Measurements from ENCODE around the gene MTHFS. TPM values are rescaled to one million over a fixed set of nuclear protein-coding genes. Genes with fewer than 3 reads are reported as not detected.
"Not testable (repeated sequence)": the region's sequence is repeated elsewhere in the genome, so short reads cannot be mapped to it uniquely, and the experiment has no call there.

MTHFS gene
- 10 to 100 TPM; 37.0 to 41.3 TPM for total RNA-seq

- ChIA-PET CTCF (interaction anchor here (0.8 to 4.9 kb wide), 10 partner anchors 9 to 96 kb away, joined by 3 to 25 read pairs (median 4); no protein-coding TSS in a partner anchor), POLR2A (interaction anchor here (0.7 to 6.6 kb wide), 14 partner anchors 9 to 257 kb away, joined by 3 to 114 read pairs (median 4); partner anchors contain the start of genes BCL2A1 and ZFAND6)
- ATAC-seq, result peak; percentile 86
- H3K36me3 Mint-ChIP-seq (ENCODE audit: low read depth), result peaks cover 41% of the 10 kb centered on the region
- no peaks in the 10 kb centered on the region for H3K27me3 Mint-ChIP-seq (ENCODE audit: low read depth)
- DNase-seq, result peak; percentile 81
- peak within 1 kb of the TSS; percentile 97 for H3K4me3 Mint-ChIP-seq
- peak within 1 kb of the TSS; percentile 100 for H3K27ac Mint-ChIP-seq
- peaks cover 56% of the 10 kb centered on the region for H3K4me1 Mint-ChIP-seq (ENCODE audit: low read depth)
- no peaks in the 10 kb centered on the region for H3K9me3 Mint-ChIP-seq (ENCODE audit: insufficient read depth)
Measured at GRCh38 chr15:79896634-79897379, at the start of gene MTHFS. Gene MTHFS, minus strand, starts transcription at chr15:79897014. Its CDS starts 26 bp downstream, at chr15:79896988.

- DNase-seq (no peak), ATAC-seq (no peak)
- H3K27ac Mint-ChIP-seq, result no peak overlapping the region
- H3K36me3 Mint-ChIP-seq (ENCODE audit: low read depth), result no peaks in the 10 kb centered on the region
- peaks cover 10% of the 10 kb centered on the region for H3K4me1 Mint-ChIP-seq (ENCODE audit: low read depth)
- ChIA-PET POLR2A (interaction anchor here (1.0 kb wide), 1 partner anchor 21 kb away, joined by 5 read pairs; no protein-coding TSS in a partner anchor), CTCF (interaction anchor here (0.8 to 1.4 kb wide), 2 partner anchors 30 to 91 kb away, joined by 3 read pairs; no protein-coding TSS in a partner anchor)
- no peaks in the 10 kb centered on the region for H3K9me3 Mint-ChIP-seq (ENCODE audit: insufficient read depth)
- H3K27me3 Mint-ChIP-seq (ENCODE audit: low read depth), result peaks cover 9% of the 10 kb centered on the region
- no peak overlapping the region for H3K4me3 Mint-ChIP-seq
Measured at GRCh38 chr15:79944622-79945021, 47.8 kb upstream of the MTHFS start.

GRCh38 chr15:79943820-79944219 lies 47.0 kb upstream of the MTHFS start:
- CTCF ChIA-PET, result no interaction called here
- Mint-ChIP-seq H3K27me3 (ENCODE audit: low read depth) (peaks cover 9% of the 10 kb centered on the region), H3K4me3 (no peak overlapping the region), H3K9me3 (ENCODE audit: insufficient read depth) (no peaks in the 10 kb centered on the region), H3K27ac (no peak overlapping the region), H3K36me3 (ENCODE audit: low read depth) (no peaks in the 10 kb centered on the region), H3K4me1 (ENCODE audit: low read depth) (peaks cover 9% of the 10 kb centered on the region)
- ATAC-seq, result no peak
- no peak for DNase-seq
- POLR2A ChIA-PET, result no interaction called here

- ChIA-PET CTCF (no interaction called here), POLR2A (interaction anchor here (1.4 kb wide), 1 partner anchor 19 kb away, joined by 4 read pairs; no protein-coding TSS in a partner anchor)
- Mint-ChIP-seq H3K4me1 (ENCODE audit: low read depth) (no peaks in the 10 kb centered on the region), H3K9me3 (ENCODE audit: insufficient read depth) (no peaks in the 10 kb centered on the region), H3K27me3 (ENCODE audit: low read depth) (peaks cover 14% of the 10 kb centered on the region), H3K36me3 (ENCODE audit: low read depth) (no peaks in the 10 kb centered on the region), H3K4me3 (no peak overlapping the region), H3K27ac (no peak overlapping the region)
- ATAC-seq (no peak), DNase-seq (no peak)
Measured at GRCh38 chr15:79942741-79943481, 46.1 kb upstream of the MTHFS start.

- no peaks in the 10 kb centered on the region for H3K9me3 Mint-ChIP-seq (ENCODE audit: insufficient read depth)
- ATAC-seq, result no peak
- CTCF ChIA-PET, result no interaction called here
- POLR2A ChIA-PET, result no interaction called here
- H3K27ac Mint-ChIP-seq, result no peak overlapping the region
- H3K36me3 Mint-ChIP-seq (ENCODE audit: low read depth), result no peaks in the 10 kb centered on the region
- DNase-seq, result no peak
- no peaks in the 10 kb centered on the region for H3K4me1 Mint-ChIP-seq (ENCODE audit: low read depth)
- peaks cover 12% of the 10 kb centered on the region for H3K27me3 Mint-ChIP-seq (ENCODE audit: low read depth)
- H3K4me3 Mint-ChIP-seq, result no peak overlapping the region
Measured at GRCh38 chr15:79939399-79939798, 42.6 kb upstream of the MTHFS start.

GRCh38 chr15:79938143-79938542 lies 41.3 kb upstream of the MTHFS start:
- no peak for ATAC-seq
- Mint-ChIP-seq H3K4me3 (no peak overlapping the region), H3K36me3 (ENCODE audit: low read depth) (no peaks in the 10 kb centered on the region), H3K4me1 (ENCODE audit: low read depth) (peaks cover 5% of the 10 kb centered on the region), H3K27me3 (ENCODE audit: low read depth) (peaks cover 10% of the 10 kb centered on the region), H3K27ac (no peak overlapping the region), H3K9me3 (ENCODE audit: insufficient read depth) (no peaks in the 10 kb centered on the region)
- ChIA-PET CTCF (no interaction called here), POLR2A (no interaction called here)
- no peak for DNase-seq

GRCh38 chr15:79935556-79936201 lies 38.9 kb upstream of the MTHFS start:
- H3K4me1 Mint-ChIP-seq (ENCODE audit: low read depth); H3K36me3 Mint-ChIP-seq (ENCODE audit: low read depth); H3K4me3 Mint-ChIP-seq; ATAC-seq; DNase-seq; H3K9me3 Mint-ChIP-seq (ENCODE audit: insufficient read depth); CTCF ChIA-PET; POLR2A ChIA-PET; H3K27ac Mint-ChIP-seq: not testable (repeated sequence)
- peaks cover 11% of the 10 kb centered on the region for H3K27me3 Mint-ChIP-seq (ENCODE audit: low read depth)

- ATAC-seq, result no peak
- POLR2A ChIA-PET, result interaction anchor here (1.4 to 1.8 kb wide), 2 partner anchors 10 to 35 kb away, joined by 4 to 6 read pairs; no protein-coding TSS in a partner anchor
Measured at GRCh38 chr15:79933231-79933630, 36.4 kb upstream of the MTHFS start.

GRCh38 chr15:79932447-79932846 lies 35.6 kb upstream of the MTHFS start:
- ChIA-PET POLR2A (interaction anchor here (1.4 kb wide), 1 partner anchor 9 kb away, joined by 5 read pairs; no protein-coding TSS in a partner anchor), CTCF (no interaction called here)

More at GRCh38 chr15:79933231-79933630, 36.4 kb upstream of the MTHFS start:
- CTCF ChIA-PET, result interaction anchor here (0.9 kb wide), 1 partner anchor 80 kb away, joined by 3 read pairs; no protein-coding TSS in a partner anchor
- Mint-ChIP-seq H3K9me3 (ENCODE audit: insufficient read depth) (no peaks in the 10 kb centered on the region), H3K27ac (no peak overlapping the region), H3K27me3 (ENCODE audit: low read depth) (peaks cover 7% of the 10 kb centered on the region), H3K4me3 (no peak overlapping the region), H3K36me3 (ENCODE audit: low read depth) (no peaks in the 10 kb centered on the region), H3K4me1 (ENCODE audit: low read depth) (peaks cover 7% of the 10 kb centered on the region)
- DNase-seq, result no peak

GRCh38 chr15:79930516-79930915 lies 33.7 kb upstream of the MTHFS start:
- peaks cover 7% of the 10 kb centered on the region for H3K4me1 Mint-ChIP-seq (ENCODE audit: low read depth)
- ATAC-seq, result no peak
- ChIA-PET POLR2A (no interaction called here), CTCF (interaction anchor here (1.0 kb wide), 1 partner anchor 8 kb away, joined by 3 read pairs; no protein-coding TSS in a partner anchor)
- H3K36me3 Mint-ChIP-seq (ENCODE audit: low read depth), result peaks cover 7% of the 10 kb centered on the region
- no peak for DNase-seq
- no peak overlapping the region for H3K27ac Mint-ChIP-seq
- peaks cover under 1% of the 10 kb centered on the region for H3K9me3 Mint-ChIP-seq (ENCODE audit: insufficient read depth)
- no peak overlapping the region for H3K4me3 Mint-ChIP-seq
- peaks cover 7% of the 10 kb centered on the region for H3K27me3 Mint-ChIP-seq (ENCODE audit: low read depth)

More at GRCh38 chr15:79932447-79932846, 35.6 kb upstream of the MTHFS start:
- peaks cover 7% of the 10 kb centered on the region for H3K4me1 Mint-ChIP-seq (ENCODE audit: low read depth)
- H3K4me3 Mint-ChIP-seq, result no peak overlapping the region
- H3K27ac Mint-ChIP-seq, result no peak overlapping the region
- ATAC-seq, result no peak
- peaks cover 7% of the 10 kb centered on the region for H3K27me3 Mint-ChIP-seq (ENCODE audit: low read depth)
- no peak for DNase-seq
- no peaks in the 10 kb centered on the region for H3K9me3 Mint-ChIP-seq (ENCODE audit: insufficient read depth)
- no peaks in the 10 kb centered on the region for H3K36me3 Mint-ChIP-seq (ENCODE audit: low read depth)

- Mint-ChIP-seq H3K36me3 (ENCODE audit: low read depth) (peaks cover 12% of the 10 kb centered on the region), H3K27ac (no peak overlapping the region), H3K27me3 (ENCODE audit: low read depth) (peaks cover 7% of the 10 kb centered on the region), H3K9me3 (ENCODE audit: insufficient read depth) (peaks cover 3% of the 10 kb centered on the region), H3K4me1 (ENCODE audit: low read depth) (peaks cover 11% of the 10 kb centered on the region), H3K4me3 (no peak overlapping the region)
- DNase-seq (no peak), ATAC-seq (no peak)
- ChIA-PET CTCF (no interaction called here), POLR2A (no interaction called here)
Measured at GRCh38 chr15:79929412-79929811, 32.6 kb upstream of the MTHFS start.
